Adipocyte (in vitro differentiated cells): ENCODE results near the gene RAB31.
"Not testable (repeated sequence)": the region's sequence is repeated elsewhere in the genome, so short reads cannot be mapped to it uniquely, and the experiment has no call there.

ENCODE experiments used
- DNase-seq: peaks from one replicate; pipeline ENCODE4 v3.0.0-alpha.2; 2015; ENCODE audit warnings: low read depth
- H3K27me3 ChIP-seq: replicated peaks from 2 replicates; pipeline ENCODE4 v1.7.0; 2013; ENCODE audit warnings: mild to moderate bottlenecking, low read length, moderate library complexity; ENCODE audit not compliant: control insufficient read depth, insufficient read depth
- H3K36me3 ChIP-seq: 2 replicates; pipeline ENCODE4 v1.7.0; 2013; ENCODE audit warnings: low read length, mild to moderate bottlenecking, moderate library complexity; ENCODE audit not compliant: control insufficient read depth, insufficient read depth, severe bottlenecking
- H3K4me1 ChIP-seq: 2 replicates; pipeline ENCODE4 v1.7.0; 2013; ENCODE audit warnings: mild to moderate bottlenecking, low read length, moderate library complexity; ENCODE audit not compliant: control insufficient read depth, insufficient read depth
- H3K4me3 ChIP-seq: 2 replicates; pipeline ENCODE4 v1.7.0; 2013; ENCODE audit warnings: mild to moderate bottlenecking, low read length, moderate library complexity
- H3K9ac ChIP-seq: 2 replicates; pipeline ENCODE4 v1.7.0; 2013; ENCODE audit warnings: mild to moderate bottlenecking, low read length, moderate library complexity
- H3K9me3 ChIP-seq: 2 replicates; pipeline ENCODE4 v1.7.0; 2013; ENCODE audit warnings: mild to moderate bottlenecking, low read length, moderate library complexity; ENCODE audit not compliant: control insufficient read depth

RAB31 gene

GRCh38 chr18:9766076-9766481 is 58.0 kb downstream of the RAB31 start:
- no peaks in the 10 kb centered on the region for H3K27me3 ChIP-seq
- peaks cover 6% of the 10 kb centered on the region for H3K4me1 ChIP-seq
- no peak overlapping the region for H3K9ac ChIP-seq
- no peaks in the 10 kb centered on the region for H3K9me3 ChIP-seq
- no peaks in the 10 kb centered on the region for H3K36me3 ChIP-seq
- no peak for DNase-seq
- no peak overlapping the region for H3K4me3 ChIP-seq

GRCh38 chr18:9766740-9767139 is 58.6 kb downstream of the RAB31 start:
- Histone ChIP-seq H3K9ac (no peak overlapping the region), H3K4me3 (no peak overlapping the region), H3K36me3 (no peaks in the 10 kb centered on the region), H3K27me3 (no peaks in the 10 kb centered on the region), H3K4me1 (peaks cover 11% of the 10 kb centered on the region), H3K9me3 (no peaks in the 10 kb centered on the region)
- no peak for DNase-seq

- H3K36me3 ChIP-seq, H3K9me3 ChIP-seq, H3K27me3 ChIP-seq, H3K4me3 ChIP-seq, H3K9ac ChIP-seq, DNase-seq: not testable (repeated sequence)
- peaks cover 13% of the 10 kb centered on the region for H3K4me1 ChIP-seq
Observed at GRCh38 chr18:9768071-9768691, 60.1 kb downstream of the RAB31 start.

- H3K9me3 ChIP-seq, H3K27me3 ChIP-seq, DNase-seq, H3K36me3 ChIP-seq, H3K9ac ChIP-seq, H3K4me3 ChIP-seq: not testable (repeated sequence)
- H3K4me1 ChIP-seq: peaks cover 13% of the 10 kb centered on the region
Observed at GRCh38 chr18:9770111-9770510, 62.0 kb downstream of the RAB31 start.

GRCh38 chr18:9771261-9771976 is 63.3 kb downstream of the RAB31 start:
- Histone ChIP-seq H3K27me3 (no peaks in the 10 kb centered on the region), H3K4me1 (peaks cover 13% of the 10 kb centered on the region), H3K36me3 (no peaks in the 10 kb centered on the region), H3K4me3 (no peak overlapping the region), H3K9ac (no peak overlapping the region), H3K9me3 (no peaks in the 10 kb centered on the region)
- DNase-seq: peak; percentile 27

GRCh38 chr18:9771977-9772660 is 64.0 kb downstream of the RAB31 start:
- Histone ChIP-seq H3K36me3 (no peaks in the 10 kb centered on the region), H3K4me1 (peaks cover 13% of the 10 kb centered on the region), H3K4me3 (no peak overlapping the region), H3K9me3 (no peaks in the 10 kb centered on the region), H3K27me3 (no peaks in the 10 kb centered on the region), H3K9ac (no peak overlapping the region)
- no peak for DNase-seq

- no peak overlapping the region for H3K9ac ChIP-seq
- no peak for DNase-seq
- H3K9me3 ChIP-seq: no peaks in the 10 kb centered on the region
- peaks cover 13% of the 10 kb centered on the region for H3K4me1 ChIP-seq
- H3K36me3 ChIP-seq: peaks cover 2% of the 10 kb centered on the region
- H3K27me3 ChIP-seq: no peaks in the 10 kb centered on the region
- H3K4me3 ChIP-seq: no peak overlapping the region
Observed at GRCh38 chr18:9772847-9773677, 65.0 kb downstream of the RAB31 start.

- H3K9me3 ChIP-seq: no peaks in the 10 kb centered on the region
- no peaks in the 10 kb centered on the region for H3K27me3 ChIP-seq
- no peak overlapping the region for H3K4me3 ChIP-seq
- peaks cover 13% of the 10 kb centered on the region for H3K4me1 ChIP-seq
- H3K36me3 ChIP-seq: peaks cover 4% of the 10 kb centered on the region
- no peak overlapping the region for H3K9ac ChIP-seq
- DNase-seq: no peak
Observed at GRCh38 chr18:9774150-9774549, 66.0 kb downstream of the RAB31 start.

GRCh38 chr18:9775178-9775577 is 67.1 kb downstream of the RAB31 start:
- Histone ChIP-seq H3K4me1 (peaks cover 18% of the 10 kb centered on the region), H3K9me3 (no peaks in the 10 kb centered on the region), H3K36me3 (peaks cover 4% of the 10 kb centered on the region), H3K27me3 (no peaks in the 10 kb centered on the region), H3K9ac (no peak overlapping the region), H3K4me3 (no peak overlapping the region)
- DNase-seq: peak; percentile 15

- peaks cover 4% of the 10 kb centered on the region for H3K36me3 ChIP-seq
- H3K4me3 ChIP-seq: no peak overlapping the region
Observed at GRCh38 chr18:9779630-9780029, 71.5 kb downstream of the RAB31 start.

More at GRCh38 chr18:9779630-9780029, 71.5 kb downstream of the RAB31 start:
- Histone ChIP-seq H3K9ac (no peak overlapping the region), H3K9me3 (no peaks in the 10 kb centered on the region), H3K27me3 (no peaks in the 10 kb centered on the region), H3K4me1 (peaks cover 23% of the 10 kb centered on the region)
- DNase-seq: peak; percentile 24
